Inflammatory macrophage treated with lipopolysaccharide for 1 hour (primary cell): Measurements from ENCODE around the gene DNAH11.
A peak's percentile ranks its signal among the peaks of the same experiment; 100 is the strongest.
"Not testable (repeated sequence)": the region's sequence is repeated elsewhere in the genome, so short reads cannot be mapped to it uniquely, and the experiment has no call there.

ENCODE experiments used
- DNase-seq, 2 donors: peaks; one replicate each; pipeline ENCODE4 v3.0.0-alpha.2; 2020 to 2022

DNAH11 gene

GRCh38 chr7:21777921-21778320 lies 235.1 kb downstream of the DNAH11 start:
- DNase-seq, result peak; percentile 7 to 19

- DNase-seq, result no peak
These were observed 236.1 kb downstream of the DNAH11 start for GRCh38 chr7:21778953-21779352.

GRCh38 chr7:21782996-21783395 lies 240.2 kb downstream of the DNAH11 start:
- no peak for DNase-seq

- no peak for DNase-seq
These were observed 242.2 kb downstream of the DNAH11 start for GRCh38 chr7:21784989-21785388.

GRCh38 chr7:21805791-21806190 lies 263.0 kb downstream of the DNAH11 start:
- DNase-seq, result no peak

- DNase-seq, result no peak
These were observed 263.5 kb downstream of the DNAH11 start for GRCh38 chr7:21806388-21806787.

GRCh38 chr7:21819048-21819447 lies 276.2 kb downstream of the DNAH11 start:
- DNase-seq, result no peak

GRCh38 chr7:21828841-21829240 lies 286.0 kb downstream of the DNAH11 start:
- no peak for DNase-seq

- DNase-seq, result no peak
These were observed 286.9 kb downstream of the DNAH11 start for GRCh38 chr7:21829731-21830130.

GRCh38 chr7:21844742-21845141 lies 301.9 kb downstream of the DNAH11 start:
- DNase-seq, result no peak

GRCh38 chr7:21850531-21851285 lies 307.9 kb downstream of the DNAH11 start:
- DNase-seq, result no peak

GRCh38 chr7:21851559-21851967 lies 308.7 kb downstream of the DNAH11 start:
- DNase-seq, result no peak

GRCh38 chr7:21865631-21866204 lies 322.9 kb downstream of the DNAH11 start:
- DNase-seq, result not testable (repeated sequence)

- DNase-seq, result no peak
These were observed 323.9 kb downstream of the DNAH11 start for GRCh38 chr7:21866731-21867130.

- no peak for DNase-seq
These were observed 324.4 kb downstream of the DNAH11 start for GRCh38 chr7:21867226-21867625.

GRCh38 chr7:21867816-21868575 lies 325.2 kb downstream of the DNAH11 start:
- no peak for DNase-seq

GRCh38 chr7:21868576-21868850 lies 325.7 kb downstream of the DNAH11 start:
- no peak for DNase-seq

GRCh38 chr7:21869785-21870402 lies 327.1 kb downstream of the DNAH11 start:
- no peak for DNase-seq

GRCh38 chr7:21883069-21883468 lies 340.2 kb downstream of the DNAH11 start:
- no peak for DNase-seq

- not testable (repeated sequence) for DNase-seq
These were observed 340.7 kb downstream of the DNAH11 start for GRCh38 chr7:21883501-21883900.

GRCh38 chr7:21884496-21884895 lies 341.7 kb downstream of the DNAH11 start:
- DNase-seq, result no peak

GRCh38 chr7:21886396-21886795 lies 343.6 kb downstream of the DNAH11 start:
- no peak for DNase-seq

GRCh38 chr7:21887353-21887752 lies 344.5 kb downstream of the DNAH11 start:
- DNase-seq, result no peak

GRCh38 chr7:21887779-21888178 lies 344.9 kb downstream of the DNAH11 start:
- no peak for DNase-seq
